Transverse colon (tissue), 4 donors: ENCODE measurements around the gene NFIA. TPM values are rescaled to one million over a fixed set of nuclear protein-coding genes. Genes with fewer than 3 reads are reported as not detected.

Experiments used
- DNase-seq: peaks from one replicate; pipeline ENCODE4 v3.0.0-alpha.2; 2019
- H3K27ac ChIP-seq, 4 donors: fragments of 200-600 bp; sonication (generic); 2 replicates each; pipeline ENCODE4 v1.5.1; 2016 to 2018; ENCODE audit warnings: inconsistent platforms in 4 of 4
- H3K27me3 ChIP-seq: fragments of 200-600 bp; sonication (generic); 2 replicates; pipeline ENCODE4 v1.5.1; 2017; ENCODE audit warnings: inconsistent platforms
- H3K36me3 ChIP-seq, 4 donors: fragments of 200-600 bp; sonication (generic); 2 replicates each; pipeline ENCODE4 v1.5.1; 2017 to 2019; ENCODE audit warnings: inconsistent platforms in 4 of 4
- H3K4me1 ChIP-seq, 4 donors: fragments of 200-600 bp; sonication (generic); 2 replicates each; pipeline ENCODE4 v1.5.1; 2017 to 2020; ENCODE audit warnings: inconsistent platforms in 4 of 4
- H3K4me3 ChIP-seq, 4 donors: fragments of 200-600 bp; sonication (generic); 1 replicate in 1 of 4; 2 replicates in 3 of 4; pipeline versions ENCODE4 v1.5.1 to v1.6.1; 2017 to 2019; ENCODE audit warnings: inconsistent platforms in 4 of 4
- H3K9me3 ChIP-seq, 2 donors: fragments of 200-600 bp; sonication (generic); 2 replicates each; pipeline ENCODE4 v1.5.1; 2017 to 2019; ENCODE audit warnings: inconsistent platforms in 2 of 2
- EP300 ChIP-seq: sonication (generic); formaldehyde crosslinking; IDR thresholded peaks from one replicate; pipeline ENCODE4 v1.6.1; 2017; ENCODE audit warnings: antibody characterized with exemption, low read depth
- POLR2A ChIP-seq: fragments of 450-650 bp; IDR thresholded peaks from one replicate; pipeline ENCODE4 v1.6.1; 2016; ENCODE audit warnings: antibody characterized with exemption, mild to moderate bottlenecking, moderate library complexity
- POLR2AphosphoS5 ChIP-seq, 3 donors: sonication (generic); formaldehyde crosslinking; IDR thresholded peaks; one replicate each; pipeline ENCODE4 v1.6.1; 2016; ENCODE audit warnings: antibody characterized with exemption in 3 of 3
- WGBS, 2 donors: methylation state at CpG; one replicate each; pipeline ENCODE4 v1.1.5; 2018; ENCODE audit warnings: low coverage in 1 of 2; 5-methylcytosine and 5-hydroxymethylcytosine counted together
- in situ Hi-C, 4 donors: fragments of 200-750 bp; cut with MboI; loops; one replicate each; pipeline versions ENCODE4 v1.15.0 to v1.15.1; 2017; ENCODE audit warnings: low sequenced_read_pairs in 3 of 4, low pct_ligation_motif_present in 1 of 4, low pct_unique_long_range_greater_than_20kb in 1 of 4
- intact Hi-C: fragments of 100-400 bp; cut with DNase I; formaldehyde crosslinking; loops from one replicate; pipeline ENCODE4 v1.15.1; 2023; ENCODE audit warnings: low total_unique reads
- total RNA-seq, 4 donors: library from RNA; depleted of rRNA; stranded (reverse); fragments of >200 nt; gene quantifications; one replicate each; pipeline ENCODE4 v1.1.0, GENCODE V29; 2016
- TF ChIP-seq, protein P1 (sequence below), 5 experiments: fragments of 200-600 bp in 3 of 5; fragments of 450-650 bp in 2 of 5; sonication (generic) in 3 of 5; IDR thresholded peaks; 1 replicate in 2 of 5; 2 replicates in 3 of 5; pipeline ENCODE4 v1.5.1; 2016 to 2017; ENCODE audit warnings: antibody characterized with exemption in 5 of 5, inconsistent platforms in 3 of 5, mild to moderate bottlenecking in 2 of 5, moderate library complexity in 1 of 5

Gene NFIA
- total RNA-seq, 4 donors from 2014 or later, result 17.3 to 37.2 (median 29.8) TPM

DNA sequence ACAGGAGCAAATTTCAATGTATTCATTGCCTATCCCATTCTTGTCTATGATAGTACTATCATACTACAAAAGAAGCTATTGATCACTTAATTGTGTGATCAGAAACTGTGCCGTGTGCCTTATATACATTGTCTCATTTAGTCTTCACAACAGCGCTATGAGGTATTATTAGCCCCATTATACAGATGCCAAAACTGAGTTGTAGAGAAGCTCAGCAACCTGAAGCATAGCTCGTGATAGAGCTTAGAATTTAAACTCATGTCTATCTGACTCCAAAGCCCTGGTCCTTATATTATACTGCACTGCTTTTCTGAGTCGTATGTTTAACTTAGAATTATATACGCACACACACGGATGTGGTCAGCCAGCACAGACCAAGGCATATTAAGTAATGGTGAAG lies 315.1 kb downstream of the NFIA start:
- Histone ChIP-seq H3K9me3 (no peaks in the 10 kb centered on the region), H3K27me3 (no peaks in the 10 kb centered on the region), H3K36me3 (no peaks in the 10 kb centered on the region), H3K4me3 (no peak overlapping the region), H3K4me1 (peaks cover 0 to 26% (median 11%) of the 10 kb centered on the region in 4 donors), H3K27ac (peak overlapping the region; percentile 8 to 67 (median 46))
- WGBS, 2 donors, result 68 to 88% methylated on average over 3 to 6 of the region's 6 CpGs
- in situ Hi-C loops (no loop called here), intact Hi-C loops (no loop called here)
- DNase-seq, result no peak
- TF ChIP-seq EP300 (no peak), POLR2A (no peak), POLR2AphosphoS5 (IDR thresholded peaks at IDR 0.05) (no peak)
- TF ChIP-seq, protein P1, sequence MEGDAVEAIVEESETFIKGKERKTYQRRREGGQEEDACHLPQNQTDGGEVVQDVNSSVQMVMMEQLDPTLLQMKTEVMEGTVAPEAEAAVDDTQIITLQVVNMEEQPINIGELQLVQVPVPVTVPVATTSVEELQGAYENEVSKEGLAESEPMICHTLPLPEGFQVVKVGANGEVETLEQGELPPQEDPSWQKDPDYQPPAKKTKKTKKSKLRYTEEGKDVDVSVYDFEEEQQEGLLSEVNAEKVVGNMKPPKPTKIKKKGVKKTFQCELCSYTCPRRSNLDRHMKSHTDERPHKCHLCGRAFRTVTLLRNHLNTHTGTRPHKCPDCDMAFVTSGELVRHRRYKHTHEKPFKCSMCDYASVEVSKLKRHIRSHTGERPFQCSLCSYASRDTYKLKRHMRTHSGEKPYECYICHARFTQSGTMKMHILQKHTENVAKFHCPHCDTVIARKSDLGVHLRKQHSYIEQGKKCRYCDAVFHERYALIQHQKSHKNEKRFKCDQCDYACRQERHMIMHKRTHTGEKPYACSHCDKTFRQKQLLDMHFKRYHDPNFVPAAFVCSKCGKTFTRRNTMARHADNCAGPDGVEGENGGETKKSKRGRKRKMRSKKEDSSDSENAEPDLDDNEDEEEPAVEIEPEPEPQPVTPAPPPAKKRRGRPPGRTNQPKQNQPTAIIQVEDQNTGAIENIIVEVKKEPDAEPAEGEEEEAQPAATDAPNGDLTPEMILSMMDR (IDR thresholded peaks at IDR 0.05), result no peak

DNA sequence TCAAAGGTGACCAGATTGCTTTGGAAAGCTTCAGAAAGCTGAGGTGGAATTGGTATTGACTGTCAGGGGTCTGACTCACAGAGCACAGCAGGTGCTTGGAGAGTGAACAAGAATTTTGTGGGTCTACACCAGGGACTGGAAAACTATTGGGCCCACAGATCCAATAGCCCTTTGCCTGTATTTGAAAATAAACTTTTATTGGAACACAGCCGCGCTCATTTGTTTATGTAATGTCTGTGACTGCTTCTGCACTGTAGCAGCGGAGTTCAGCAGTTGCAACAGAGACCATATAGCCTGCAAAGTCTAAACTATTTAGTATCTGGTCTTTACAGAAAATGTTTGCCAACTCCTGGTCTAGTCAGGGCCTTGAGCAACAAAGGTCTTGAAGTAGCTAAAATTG lies 315.6 kb downstream of the NFIA start:
- TF ChIP-seq, protein P1 (IDR thresholded peaks at IDR 0.05), result no peak
- no peak for TF ChIP-seq POLR2AphosphoS5 (IDR thresholded peaks at IDR 0.05)
- no peak for TF ChIP-seq EP300
- TF ChIP-seq POLR2A, result no peak
- Histone ChIP-seq H3K36me3 (no peaks in the 10 kb centered on the region), H3K4me1 (peaks cover 0 to 26% (median 11%) of the 10 kb centered on the region in 4 donors), H3K4me3 (no peak overlapping the region), H3K27ac (peak overlapping the region; percentile 39 to 67 (median 48)), H3K9me3 (no peaks in the 10 kb centered on the region), H3K27me3 (no peaks in the 10 kb centered on the region)
- intact Hi-C loops, result no loop called here
- DNase-seq, result no peak
- WGBS, 2 donors, result 63 to 100% methylated on average over 1 to 3 of the region's 3 CpGs
- in situ Hi-C loops, result no loop called here

DNA sequence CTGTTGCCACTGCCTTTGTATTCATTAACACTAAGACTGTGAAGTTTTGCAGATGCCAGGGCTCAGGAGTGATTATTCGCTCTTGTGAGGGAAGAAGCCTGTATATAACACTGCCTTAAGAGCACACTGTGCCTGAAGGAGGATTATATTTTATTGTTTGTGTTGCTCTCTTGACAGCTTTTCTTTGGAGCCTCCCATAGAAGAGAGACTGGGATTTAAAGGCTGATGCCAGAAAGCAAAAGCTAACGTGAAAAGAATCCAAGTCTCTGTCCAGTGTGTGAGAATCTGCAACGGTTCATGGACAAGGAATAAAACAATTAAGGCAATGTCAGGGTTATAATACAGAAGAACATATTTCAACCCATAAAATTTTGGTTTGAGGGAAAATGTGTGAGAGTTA lies 316.8 kb downstream of the NFIA start:
- H3K27me3 ChIP-seq, result no peaks in the 10 kb centered on the region
- H3K27ac ChIP-seq, result peak overlapping the region in 3 of 4 donors; percentile 39 to 67 (median 53)
- H3K9me3 ChIP-seq, result no peaks in the 10 kb centered on the region
- 46 to 50% methylated on average over 2 to 3 of the region's 3 CpGs for WGBS, 2 donors
- intact Hi-C loops (no loop called here), in situ Hi-C loops (no loop called here)
- H3K4me1 ChIP-seq, result peaks cover 3 to 36% (median 18%) of the 10 kb centered on the region in 4 donors
- H3K4me3 ChIP-seq, result no peak overlapping the region
- DNase-seq, result no peak
- no peaks in the 10 kb centered on the region for H3K36me3 ChIP-seq
- TF ChIP-seq POLR2A (no peak), EP300 (no peak), POLR2AphosphoS5 (IDR thresholded peaks at IDR 0.05) (peak in 1 of 3 donors; percentile 11)

DNA sequence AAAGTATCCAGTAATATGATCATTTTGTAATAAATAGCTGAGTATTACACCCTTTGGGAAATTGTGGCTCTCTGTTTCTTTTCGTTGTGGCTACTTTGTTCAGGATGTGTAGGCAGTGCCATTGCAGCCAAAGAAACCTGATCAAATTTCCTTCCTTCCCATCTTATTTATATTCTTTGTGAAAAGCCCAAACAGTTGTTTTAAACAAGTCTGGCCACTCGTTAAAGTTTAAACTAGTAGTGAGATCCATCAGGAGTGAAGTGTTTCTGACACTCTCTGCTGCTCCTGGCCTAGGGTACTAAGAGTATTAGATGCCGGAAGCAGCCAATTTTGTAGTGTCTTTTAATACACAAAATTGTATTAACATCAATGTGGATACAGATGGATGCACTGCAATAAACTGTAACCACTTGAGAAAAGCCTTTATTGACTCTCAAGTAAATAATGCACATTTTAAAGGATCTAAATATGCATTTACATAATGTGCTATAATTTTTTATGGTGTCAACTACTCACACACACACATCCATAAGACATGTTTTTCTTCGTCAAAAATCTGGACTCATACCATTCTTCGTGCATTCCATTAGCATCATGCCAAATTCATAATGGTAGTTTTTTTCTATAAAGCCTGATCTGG lies 317.9 kb downstream of the NFIA start:
- H3K27ac ChIP-seq, result peak overlapping the region in 3 of 4 donors; percentile 39 to 67 (median 53)
- no peaks in the 10 kb centered on the region for H3K27me3 ChIP-seq
- H3K9me3 ChIP-seq, result no peaks in the 10 kb centered on the region
- H3K36me3 ChIP-seq, result no peaks in the 10 kb centered on the region
- 56 to 62% methylated on average over 5 of the region's 5 CpGs for WGBS, 2 donors
- intact Hi-C loops, result no loop called here
- H3K4me3 ChIP-seq, result no peak overlapping the region
- TF ChIP-seq EP300 (no peak), POLR2AphosphoS5 (IDR thresholded peaks at IDR 0.05) (no peak), POLR2A (no peak)
- TF ChIP-seq, protein P1 (IDR thresholded peaks at IDR 0.05), result no peak
- in situ Hi-C loops, result no loop called here
- DNase-seq, result no peak
- H3K4me1 ChIP-seq, result peaks cover 3 to 39% (median 21%) of the 10 kb centered on the region in 4 donors
